CD4-positive, alpha-beta T cell treated with Interleukin-17A for 4 hours (primary cell): Measurements from ENCODE around the gene NDUFA12.
A peak's percentile ranks its signal among the peaks of the same experiment; 100 is the strongest.

ENCODE experiments used
- DNase-seq: peaks from one replicate; pipeline ENCODE4 v3.0.0-alpha.2; 2020; ENCODE audit warnings: mixed read lengths

Gene NDUFA12

GRCh38 chr12:94979941-94980340 lies 23.6 kb downstream of the NDUFA12 start:
- DNase-seq, result no peak

GRCh38 chr12:94977766-94978468 lies 25.6 kb downstream of the NDUFA12 start:
- DNase-seq, result no peak

- no peak for DNase-seq
Measured at GRCh38 chr12:94973221-94973620, 30.3 kb downstream of the NDUFA12 start.

GRCh38 chr12:94972795-94973194 lies 30.7 kb downstream of the NDUFA12 start:
- no peak for DNase-seq

GRCh38 chr12:94971923-94972322 lies 31.6 kb downstream of the NDUFA12 start:
- no peak for DNase-seq

- no peak for DNase-seq
Measured at GRCh38 chr12:94970560-94970959, 32.9 kb downstream of the NDUFA12 start.

- no peak for DNase-seq
Measured at GRCh38 chr12:94969424-94969823, 34.1 kb downstream of the NDUFA12 start.

- no peak for DNase-seq
Measured at GRCh38 chr12:94965982-94966630, 37.4 kb downstream of the NDUFA12 start.

- DNase-seq, result no peak
Measured at GRCh38 chr12:94963649-94964048, 39.8 kb downstream of the NDUFA12 start.

- no peak for DNase-seq
Measured at GRCh38 chr12:94962670-94963069, 40.8 kb downstream of the NDUFA12 start.

GRCh38 chr12:94961911-94962310 lies 41.6 kb downstream of the NDUFA12 start:
- no peak for DNase-seq

GRCh38 chr12:94961256-94961824 lies 42.2 kb downstream of the NDUFA12 start:
- no peak for DNase-seq

GRCh38 chr12:94957006-94957405 lies 46.5 kb downstream of the NDUFA12 start:
- DNase-seq, result no peak

GRCh38 chr12:94954948-94955592 lies 48.4 kb downstream of the NDUFA12 start:
- no peak for DNase-seq

GRCh38 chr12:94954029-94954685 lies 49.3 kb downstream of the NDUFA12 start:
- no peak for DNase-seq

- no peak for DNase-seq
Measured at GRCh38 chr12:94952325-94952724, 51.2 kb downstream of the NDUFA12 start.

GRCh38 chr12:94951071-94951934 lies 52.2 kb downstream of the NDUFA12 start:
- DNase-seq, result no peak

GRCh38 chr12:94948232-94948810 lies 55.2 kb downstream of the NDUFA12 start:
- DNase-seq, result no peak

GRCh38 chr12:94942663-94943062 lies 60.8 kb downstream of the NDUFA12 start:
- no peak for DNase-seq

- peak; percentile 5 for DNase-seq
Measured at GRCh38 chr12:94941440-94941862, 62.0 kb downstream of the NDUFA12 start.

- no peak for DNase-seq
Measured at GRCh38 chr12:94940771-94941170, 62.7 kb downstream of the NDUFA12 start.

- no peak for DNase-seq
Measured at GRCh38 chr12:94938583-94938982, 64.9 kb downstream of the NDUFA12 start.
